K562 (cell line): ENCODE measurements around the gene PRKCB. TPM values are rescaled to one million over a fixed set of nuclear protein-coding genes. Genes with fewer than 3 reads are reported as not detected.
"Not testable (repeated sequence)": the region's sequence is repeated elsewhere in the genome, so short reads cannot be mapped to it uniquely, and the experiment has no call there.

Experiments used
- ATAC-seq: fragments of 200-7000 bp; cut with Tn5 transposase; 3 replicates; pipeline ENCODE4 v1.9.1; 2020; ENCODE audit warnings: moderate library complexity
- BruUV-seq: library from RNA; stranded (reverse); fragments of 400-500 nt; replicated peaks from 2 replicates; lab custom pipeline; 2021; lab: Mats Ljungman, UMichigan
- CTCF ChIA-PET: fragments of 300-600 bp; formaldehyde crosslinking; extraction: SDS; loops from one replicate; lab custom pipeline; 2021; ENCODE audit warnings: low intra/inter-chr PET ratio; lab: Yijun Ruan, JAX
- POLR2A ChIA-PET: fragments of 300-600, 350-650 bp; sonication (Branson Sonifier 250); formaldehyde crosslinking; extraction: SDS; loops from one replicate; lab custom pipeline; 2021; ENCODE audit warnings: antibody characterized with exemption, inconsistent platforms; lab: Yijun Ruan, JAX
- DNase-seq, 4 experiments: peaks; one replicate each; pipeline versions ENCODE4 v3.0.0 to v3.0.0-alpha.2; 2011 to 2018; ENCODE audit warnings: low spot score in 3 of 4, mixed read lengths in 3 of 4; ENCODE audit errors: extremely low read depth in 1 of 4
- FAIRE-seq: peaks from 2 replicates; lab custom pipeline; 2011; peaks lifted over from hg19 to GRCh38; lab: Jason Lieb, UNC
- H2AFZ ChIP-seq: 2 replicates; pipeline ENCODE4 v1.6.0; 2011; ENCODE audit warnings: low read depth, low read length, control low read depth, inconsistent platforms
- H3K27ac ChIP-seq: fragments of 200-600 bp; 3 replicates; pipeline ENCODE4 v1.8.0; 2011; ENCODE audit warnings: low read depth, mild to moderate bottlenecking, control low read depth, inconsistent platforms, low read length, moderate library complexity, mixed read lengths; ENCODE audit errors: extremely low read depth
- H3K27me3 ChIP-seq, 2 experiments: fragments of 300-600 bp in 1 of 2; 2 replicates in 1 of 2; 3 replicates in 1 of 2; pipeline versions ENCODE4 v1.6.0 to v1.8.0; 2011; ENCODE audit warnings: inconsistent platforms in 2 of 2, low read length in 2 of 2, mild to moderate bottlenecking in 1 of 2, mixed read lengths in 1 of 2, moderate library complexity in 1 of 2; ENCODE audit not compliant: control insufficient read depth in 2 of 2, insufficient read depth in 2 of 2
- H3K36me3 ChIP-seq: fragments of 300-600 bp; 3 replicates; pipeline ENCODE4 v1.8.0; 2011; ENCODE audit warnings: mild to moderate bottlenecking, low read length, inconsistent platforms; ENCODE audit not compliant: control insufficient read depth, insufficient read depth
- H3K4me1 ChIP-seq, 2 experiments: fragments of 200-600 bp in 1 of 2; replicated peaks in 1 of 2; 2 replicates in 1 of 2; 3 replicates in 1 of 2; pipeline versions ENCODE4 v1.5.1 to v1.8.0; 2011; ENCODE audit warnings: inconsistent platforms in 2 of 2, low read length in 2 of 2, mild to moderate bottlenecking in 1 of 2, mixed read lengths in 1 of 2, moderate library complexity in 1 of 2; ENCODE audit not compliant: control insufficient read depth in 2 of 2, insufficient read depth in 2 of 2
- H3K4me2 ChIP-seq: 2 replicates; pipeline ENCODE4 v1.6.1; 2011; ENCODE audit warnings: low read length, control low read depth, inconsistent platforms, mixed read lengths; ENCODE audit not compliant: insufficient read depth
- H3K4me3 ChIP-seq: fragments of 200-600 bp; sonication (generic), shearing (Covaris generic); 2 replicates; pipeline ENCODE4 v1.5.1; 2016; ENCODE audit warnings: control low read depth, inconsistent platforms
- H3K79me2 ChIP-seq: fragments of 200-600 bp; 3 replicates; pipeline ENCODE4 v1.8.0; 2011; ENCODE audit warnings: low read length, inconsistent platforms; ENCODE audit not compliant: control insufficient read depth, insufficient read depth
- H3K9ac ChIP-seq, 2 experiments: 2 replicates each; pipeline versions ENCODE4 v1.6.0 to v1.6.1; 2011; ENCODE audit warnings: low read depth in 2 of 2, low read length in 2 of 2, control low read depth in 1 of 2, inconsistent platforms in 1 of 2, mild to moderate bottlenecking in 1 of 2, mixed read lengths in 1 of 2; ENCODE audit not compliant: insufficient read depth in 1 of 2
- H3K9me1 ChIP-seq: one replicate; pipeline ENCODE4 v1.6.0; 2011; ENCODE audit warnings: inconsistent platforms, mild to moderate bottlenecking, low read length, moderate library complexity; ENCODE audit not compliant: control insufficient read depth, insufficient read depth
- H3K9me3 ChIP-seq: replicated peaks from 2 replicates; pipeline ENCODE4 v1.5.1; 2011; ENCODE audit warnings: low read depth, low read length, inconsistent platforms; ENCODE audit not compliant: control insufficient read depth, insufficient read depth
- H4K20me1 ChIP-seq: replicated peaks from 2 replicates; pipeline ENCODE4 v1.6.1; 2011; ENCODE audit warnings: low read length, inconsistent platforms, mixed read lengths; ENCODE audit not compliant: control insufficient read depth, insufficient read depth
- WGBS: fragments of 100-300 bp; shearing (Covaris generic); methylation state at CpG from one replicate; pipeline ENCODE4 v1.1.6; 2016; ENCODE audit warnings: low coverage, mixed read lengths; ENCODE audit not compliant: insufficient coverage; ENCODE audit errors: missing lambda C conversion rate; 5-methylcytosine and 5-hydroxymethylcytosine counted together
- in situ Hi-C: fragments of 300-500 bp; cut with MboI; formaldehyde crosslinking; loops from 4 replicates; pipeline ENCODE4 v1.15.0; 2018; ENCODE audit warnings: inconsistent platforms, mixed read lengths
- intact Hi-C: fragments of 100-400 bp; cut with micrococcal nuclease; formaldehyde crosslinking; loops from 2 replicates; pipeline ENCODE4 v1.14.2; 2022
- polyA plus RNA-seq, 8 experiments: library from polyadenylated mRNA; depleted of rRNA in 4 of 8; stranded (reverse) in 5 of 8; unstranded in 3 of 8; fragments of >200 nt; fragmentation: Nextera tagmentation in 2 of 8; fragmentation: Illumina TruSeq in 1 of 8; extraction: Ambion mirVana in 2 of 8; extraction: Trizol in 1 of 8; gene quantifications; 2 replicates each; pipeline versions ENCODE4 v1.2.1 to v1.2.3, GENCODE V29; 2011 to 2014; ENCODE audit warnings: inconsistent platforms in 1 of 8, missing spikeins in 1 of 8
- total RNA-seq, 7 experiments: library from RNA; depleted of rRNA in 6 of 7; stranded (reverse); fragments of >200 nt in 6 of 7; fragmentation: Illumina TruSeq in 2 of 7; extraction: Trizol in 2 of 7; gene quantifications; 2 replicates each; pipeline versions ENCODE4 v1.2.1 to v1.2.3, GENCODE V29; 2011 to 2021; ENCODE audit warnings: low replicate concordance in 1 of 7
- TF ChIP-seq, protein P1 (sequence below): sonication (generic); formaldehyde crosslinking; IDR thresholded peaks from 2 replicates; pipeline ENCODE4 v1.9.0; 2022; ENCODE audit warnings: mild to moderate bottlenecking, missing genetic modification reagents

Gene PRKCB
- total and polyA plus RNA-seq, 9 of the 15 experiments (the other 6 are each of a cell fraction or from before 2014, with no cell fraction given) = 49.9 to 276 (median 148) TPM

DNA sequence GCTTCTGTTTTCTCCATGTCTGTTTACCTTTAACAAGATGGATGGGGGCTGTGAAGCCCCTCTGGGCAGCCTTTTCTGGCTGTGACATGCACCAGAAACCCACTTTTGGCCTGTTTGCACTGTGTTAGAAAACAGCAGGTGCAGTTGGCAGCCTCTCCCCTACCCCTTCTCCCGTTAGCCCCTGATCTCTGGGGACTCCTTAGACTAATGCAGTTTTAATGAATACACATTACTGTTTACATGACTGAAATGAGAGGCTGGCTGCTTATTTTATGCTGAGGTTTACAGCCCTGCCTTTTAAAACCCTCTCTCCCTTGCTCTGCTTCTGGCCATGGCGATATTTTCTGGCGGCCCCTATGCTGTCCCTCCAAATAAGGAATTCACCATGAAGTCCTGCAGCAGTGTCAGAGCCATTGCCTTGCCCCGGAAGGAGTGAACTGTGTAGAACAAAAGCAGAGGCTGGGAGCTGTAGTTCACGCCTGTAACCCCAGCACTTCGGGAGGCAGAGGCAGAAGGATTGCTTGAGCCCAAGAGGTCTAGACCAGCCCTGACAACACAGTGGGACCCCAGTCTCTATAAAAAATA is 79.3 kb downstream of the PRKCB start:
- H3K4me3 ChIP-seq = no peak overlapping the region
- WGBS = 86% methylated on average over 6 of the region's 6 CpGs
- peaks cover 1 to 7% of the 10 kb centered on the region in 2 experiments; a peak in 4 of 5 replicates for H3K4me1 ChIP-seq
- H3K4me2 ChIP-seq = no peak overlapping the region
- no peaks in the 10 kb centered on the region for H3K27me3 ChIP-seq
- H2AFZ ChIP-seq = no peak overlapping the region
- peak; percentile 15; the same call in 2 of the 3 replicates for ATAC-seq
- H3K9me3 ChIP-seq = no peaks in the 10 kb centered on the region
- peaks cover 98% of the 10 kb centered on the region for H3K79me2 ChIP-seq
- peaks cover 58% of the 10 kb centered on the region; the same call in 2 of the 3 replicates for H3K36me3 ChIP-seq
- no peak for FAIRE-seq
- no TSS peak for BruUV-seq
- peaks cover 4% of the 10 kb centered on the region; the same call in 1 of the 2 replicates for H4K20me1 ChIP-seq
- in situ Hi-C loops = no loop called here
- TF ChIP-seq, protein P1, sequence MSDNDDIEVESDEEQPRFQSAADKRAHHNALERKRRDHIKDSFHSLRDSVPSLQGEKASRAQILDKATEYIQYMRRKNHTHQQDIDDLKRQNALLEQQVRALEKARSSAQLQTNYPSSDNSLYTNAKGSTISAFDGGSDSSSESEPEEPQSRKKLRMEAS (CRISPR knock-in tag) = no peak
- POLR2A ChIA-PET = interaction anchor here (0.8 kb wide), 1 partner anchor 12 kb away, joined by 5 read pairs; no protein-coding TSS in a partner anchor
- no peak for DNase-seq
- intact Hi-C loops = no loop called here
- CTCF ChIA-PET = no interaction called here
- H3K27ac ChIP-seq = no peak overlapping the region
- H3K9me1 ChIP-seq = peaks cover 8% of the 10 kb centered on the region
- no peak overlapping the region for H3K9ac ChIP-seq

DNA sequence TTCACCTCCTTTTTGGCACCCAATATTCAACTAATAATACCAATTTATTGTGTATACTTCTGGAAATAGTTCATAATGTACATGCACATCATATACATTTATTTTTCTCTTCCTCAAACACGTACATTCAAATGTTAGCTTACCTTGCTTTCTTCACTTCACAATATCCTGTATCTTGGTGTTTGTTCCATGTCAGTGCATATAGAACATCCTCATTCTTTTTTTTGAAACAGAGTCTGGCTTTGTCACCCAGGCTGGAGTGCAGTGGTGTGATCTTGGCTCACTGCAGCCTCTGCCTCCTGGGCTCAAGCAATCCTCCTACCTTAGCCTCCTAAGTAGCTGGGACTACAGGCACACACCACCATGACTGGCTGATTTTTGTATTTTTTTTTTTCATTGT is 80.8 kb downstream of the PRKCB start:
- H3K4me2 ChIP-seq, intact Hi-C loops: not testable (repeated sequence)

More for the DNA sequence above, 80.8 kb downstream of the PRKCB start:
- H3K27ac ChIP-seq, H2AFZ ChIP-seq, H3K27me3 ChIP-seq, DNase-seq, in situ Hi-C loops, H4K20me1 ChIP-seq, H3K9me3 ChIP-seq, H3K9ac ChIP-seq, FAIRE-seq, BruUV-seq, H3K4me1 ChIP-seq, H3K9me1 ChIP-seq, H3K4me3 ChIP-seq, CTCF ChIA-PET, ATAC-seq: not testable (repeated sequence)
- Histone ChIP-seq H3K36me3 (peaks cover 54% of the 10 kb centered on the region; the same call in 2 of the 3 replicates), H3K79me2 (peaks cover 98% of the 10 kb centered on the region)
- POLR2A ChIA-PET = interaction anchor here (0.9 kb wide), 1 partner anchor 8 kb away, joined by 3 read pairs; no protein-coding TSS in a partner anchor
- 100% methylated on average over 1 of the region's 1 CpG for WGBS
